GM10266 (cell line): ENCODE measurements around the gene DAZAP1.

Experiments used
- DNase-seq: peaks from one replicate; pipeline ENCODE4 v3.0.0; 2012; ENCODE audit errors: extremely low spot score
- TF ChIP-seq, protein P1 (sequence below): IDR thresholded peaks from 2 replicates; pipeline ENCODE4 v1.5.1; 2012; ENCODE audit warnings: mild to moderate bottlenecking, low read depth; ENCODE audit not compliant: control insufficient read depth, insufficient read depth; ENCODE audit errors: missing control alignments

DAZAP1 gene

DNA sequence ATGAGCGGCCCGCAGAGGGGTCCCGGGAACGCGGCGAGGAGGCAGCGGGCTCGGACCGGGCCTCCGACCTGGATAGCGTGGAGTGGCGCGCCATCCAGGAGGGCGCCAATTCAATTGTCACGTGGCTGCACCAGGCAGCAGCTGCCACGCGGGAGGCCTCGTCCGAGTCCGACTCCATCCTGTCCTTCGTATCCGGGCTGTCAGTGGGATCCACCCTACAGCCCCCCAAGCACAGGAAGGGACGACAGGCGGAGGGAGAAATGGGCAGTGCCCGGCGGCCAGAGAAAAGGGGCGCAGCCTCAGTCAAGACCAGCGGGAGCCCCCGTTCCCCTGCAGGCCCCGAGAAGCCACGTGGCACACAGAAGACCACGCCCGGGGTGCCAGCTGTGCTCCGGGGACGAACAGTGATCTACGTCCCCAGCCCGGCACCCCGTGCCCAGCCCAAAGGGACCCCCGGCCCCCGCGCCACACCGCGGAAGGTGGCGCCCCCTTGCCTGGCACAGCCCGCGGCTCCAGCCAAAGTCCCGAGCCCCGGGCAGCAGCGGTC, 61.0 kb downstream of the DAZAP1 start:
- TF ChIP-seq, protein P1, sequence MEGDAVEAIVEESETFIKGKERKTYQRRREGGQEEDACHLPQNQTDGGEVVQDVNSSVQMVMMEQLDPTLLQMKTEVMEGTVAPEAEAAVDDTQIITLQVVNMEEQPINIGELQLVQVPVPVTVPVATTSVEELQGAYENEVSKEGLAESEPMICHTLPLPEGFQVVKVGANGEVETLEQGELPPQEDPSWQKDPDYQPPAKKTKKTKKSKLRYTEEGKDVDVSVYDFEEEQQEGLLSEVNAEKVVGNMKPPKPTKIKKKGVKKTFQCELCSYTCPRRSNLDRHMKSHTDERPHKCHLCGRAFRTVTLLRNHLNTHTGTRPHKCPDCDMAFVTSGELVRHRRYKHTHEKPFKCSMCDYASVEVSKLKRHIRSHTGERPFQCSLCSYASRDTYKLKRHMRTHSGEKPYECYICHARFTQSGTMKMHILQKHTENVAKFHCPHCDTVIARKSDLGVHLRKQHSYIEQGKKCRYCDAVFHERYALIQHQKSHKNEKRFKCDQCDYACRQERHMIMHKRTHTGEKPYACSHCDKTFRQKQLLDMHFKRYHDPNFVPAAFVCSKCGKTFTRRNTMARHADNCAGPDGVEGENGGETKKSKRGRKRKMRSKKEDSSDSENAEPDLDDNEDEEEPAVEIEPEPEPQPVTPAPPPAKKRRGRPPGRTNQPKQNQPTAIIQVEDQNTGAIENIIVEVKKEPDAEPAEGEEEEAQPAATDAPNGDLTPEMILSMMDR, result no peak
- DNase-seq, result no peak

DNA sequence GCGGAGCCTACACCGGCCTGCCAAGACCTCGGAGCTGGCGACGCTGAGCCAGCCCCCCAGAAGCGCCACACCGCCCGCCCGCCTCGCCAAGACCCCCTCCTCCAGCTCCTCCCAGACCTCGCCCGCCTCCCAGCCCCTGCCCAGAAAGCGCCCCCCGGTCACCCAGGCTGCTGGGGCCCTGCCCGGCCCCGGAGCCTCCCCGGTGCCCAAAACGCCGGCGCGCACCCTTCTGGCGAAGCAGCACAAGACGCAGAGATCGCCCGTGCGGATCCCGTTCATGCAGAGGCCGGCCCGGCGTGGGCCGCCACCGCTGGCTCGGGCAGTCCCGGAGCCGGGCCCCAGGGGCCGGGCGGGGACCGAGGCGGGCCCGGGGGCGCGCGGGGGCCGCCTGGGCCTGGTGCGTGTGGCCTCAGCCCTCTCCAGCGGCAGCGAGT, 61.5 kb downstream of the DAZAP1 start:
- DNase-seq, result peak; percentile 81
- TF ChIP-seq, protein P1, result peak; percentile 18

DNA sequence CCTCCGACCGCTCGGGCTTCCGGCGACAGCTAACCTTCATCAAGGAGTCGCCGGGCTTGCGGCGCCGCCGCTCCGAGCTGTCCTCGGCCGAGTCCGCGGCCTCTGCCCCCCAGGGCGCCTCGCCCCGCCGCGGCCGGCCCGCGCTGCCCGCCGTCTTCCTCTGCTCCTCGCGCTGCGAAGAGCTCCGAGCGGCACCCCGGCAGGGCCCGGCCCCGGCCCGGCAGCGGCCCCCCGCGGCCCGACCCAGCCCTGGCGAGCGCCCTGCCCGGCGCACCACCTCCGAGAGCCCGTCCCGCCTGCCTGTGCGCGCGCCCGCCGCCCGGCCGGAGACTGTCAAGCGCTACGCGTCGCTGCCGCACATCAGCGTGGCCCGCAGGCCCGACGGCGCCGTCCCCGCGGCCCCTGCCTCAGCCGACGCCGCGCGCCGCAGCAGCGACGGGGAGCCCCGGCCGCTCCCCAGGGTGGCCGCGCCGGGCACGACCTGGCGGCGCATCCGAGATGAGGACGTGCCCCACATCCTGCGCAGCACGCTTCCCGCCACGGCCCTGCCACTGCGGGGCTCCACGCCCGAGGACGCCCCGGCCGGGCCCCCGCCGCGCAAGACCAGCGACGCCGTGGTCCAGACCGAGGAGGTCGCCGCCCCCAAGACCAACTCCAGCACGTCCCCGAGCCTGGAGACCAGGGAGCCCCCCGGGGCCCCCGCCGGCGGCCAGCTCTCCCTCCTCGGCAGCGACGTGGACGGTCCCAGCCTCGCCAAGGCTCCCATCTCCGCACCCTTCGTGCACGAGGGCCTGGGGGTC, 62.1 kb downstream of the DAZAP1 start:
- TF ChIP-seq, protein P1, result no peak
- DNase-seq, result no peak

DNA sequence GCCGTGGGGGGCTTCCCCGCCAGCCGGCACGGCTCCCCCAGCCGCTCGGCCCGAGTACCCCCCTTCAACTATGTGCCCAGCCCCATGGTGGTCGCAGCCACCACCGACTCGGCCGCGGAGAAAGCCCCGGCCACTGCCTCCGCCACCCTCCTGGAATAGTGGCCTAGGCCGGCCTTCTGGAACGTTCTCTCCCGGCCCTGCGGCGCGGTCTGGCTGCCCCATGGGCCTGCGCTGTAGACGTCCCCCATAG, 62.6 kb downstream of the DAZAP1 start:
- no peak for DNase-seq
- TF ChIP-seq, protein P1, result no peak

DNA sequence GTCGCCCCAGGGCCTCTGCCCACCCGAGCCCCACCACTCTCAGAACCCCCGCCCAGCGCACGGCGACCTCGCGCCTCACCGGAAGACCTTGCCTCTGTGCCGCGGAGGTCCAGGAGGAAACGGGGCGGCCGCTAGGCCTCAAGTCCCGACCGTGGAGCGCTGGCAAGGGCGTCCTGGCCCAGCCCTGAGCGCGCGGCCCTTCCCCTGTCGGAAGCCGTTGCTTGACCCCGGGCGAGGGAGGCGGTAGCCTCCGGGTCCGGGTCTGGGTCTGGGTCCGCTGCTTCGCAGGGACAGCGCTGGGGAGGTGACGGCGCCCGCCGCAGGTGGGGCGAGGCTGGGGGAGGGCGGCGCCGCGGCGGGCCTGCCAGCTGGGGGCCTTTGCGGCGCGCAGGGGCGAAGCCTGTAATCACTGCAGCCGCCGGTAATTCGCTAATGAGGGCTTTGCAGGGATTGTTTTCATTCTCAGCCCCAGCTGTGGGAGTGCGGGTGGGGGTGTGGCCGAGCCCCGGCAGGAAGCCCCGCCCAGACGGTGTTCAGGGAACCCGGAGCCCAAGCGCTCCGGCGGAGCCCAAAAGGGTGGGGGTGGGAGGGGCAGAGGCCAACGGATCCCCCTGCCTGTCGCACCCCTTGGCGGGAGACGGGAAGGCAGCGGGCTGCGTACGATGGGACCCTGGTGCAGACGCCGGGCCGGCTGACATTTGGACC, 63.1 kb downstream of the DAZAP1 start:
- peak; percentile 85 for DNase-seq
- TF ChIP-seq, protein P1, result no peak

DNA sequence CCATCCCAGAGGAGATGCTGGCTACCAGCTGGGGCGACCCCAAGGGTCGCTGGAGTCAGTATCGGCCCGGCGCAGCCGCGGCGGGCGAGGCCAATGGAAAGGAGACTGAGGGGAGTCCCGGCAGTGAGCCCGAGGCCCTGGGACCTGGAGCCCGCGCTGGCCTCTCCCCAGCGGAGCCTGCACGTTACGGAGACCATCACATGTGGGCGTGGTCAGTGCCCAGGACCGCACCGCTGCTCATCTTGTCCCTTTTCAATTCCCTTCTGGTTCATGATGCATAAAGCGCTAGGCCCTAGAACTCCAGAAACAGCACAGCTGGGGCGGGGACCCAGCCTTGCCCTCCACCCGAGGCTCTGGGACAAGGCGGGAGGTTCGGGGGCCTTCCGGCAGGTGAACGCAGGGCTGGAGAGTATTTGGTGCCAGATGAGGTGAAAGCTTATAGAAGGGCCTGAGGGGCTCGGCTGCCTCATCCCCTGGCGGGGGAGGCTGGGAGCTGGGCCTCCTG, 63.7 kb downstream of the DAZAP1 start:
- DNase-seq, result no peak
- TF ChIP-seq, protein P1, result no peak
